Endothelial cell of umbilical vein (primary cell): ENCODE results near the gene ANKDD1A. TPM values are rescaled to one million over a fixed set of nuclear protein-coding genes. Genes with fewer than 3 reads are reported as not detected.

Experiments used
- BruUV-seq: library from RNA; stranded (reverse); fragments of 400-500 nt; replicated peaks from 2 replicates; lab custom pipeline; 2021; lab: Mats Ljungman, UMichigan
- CTCF ChIA-PET: fragments of 300-600, 350-600 bp; sonication (Branson Sonifier 250); formaldehyde crosslinking; loops from one replicate; lab custom pipeline; 2021; ENCODE audit warnings: antibody characterized with exemption, inconsistent platforms; lab: Charles Lee
- POLR2A ChIA-PET: fragments of 300-600, 350-600 bp; sonication (Branson Sonifier 250); formaldehyde crosslinking; loops from one replicate; lab custom pipeline; 2021; ENCODE audit warnings: antibody characterized with exemption, inconsistent platforms; lab: Charles Lee
- DNase-seq: peaks from one replicate; pipeline ENCODE4 v3.0.0-alpha.2; 2011; ENCODE audit warnings: low read depth, low spot score
- FAIRE-seq: peaks from 2 replicates; lab custom pipeline; 2011; peaks lifted over from hg19 to GRCh38; lab: Jason Lieb, UNC
- H2AFZ ChIP-seq: 2 replicates; pipeline ENCODE4 v1.6.0; 2012; ENCODE audit warnings: low read depth, low read length, control low read depth, inconsistent platforms
- H3K27ac ChIP-seq: 2 replicates; pipeline ENCODE4 v1.5.1; 2011; ENCODE audit warnings: low read depth, mild to moderate bottlenecking, control low read depth, low read length, moderate library complexity; ENCODE audit not compliant: insufficient read depth
- H3K27me3 ChIP-seq, 2 experiments: 2 replicates each; pipeline versions ENCODE4 v1.6.0 to v1.6.1; 2011; ENCODE audit warnings: low read length in 2 of 2, mixed read lengths in 1 of 2; ENCODE audit not compliant: control insufficient read depth in 2 of 2, insufficient read depth in 2 of 2
- H3K36me3 ChIP-seq, 2 experiments: 2 replicates in 1 of 2; 3 replicates in 1 of 2; pipeline ENCODE4 v1.5.1; 2011; ENCODE audit warnings: low read length in 2 of 2, mild to moderate bottlenecking in 1 of 2, moderate library complexity in 1 of 2; ENCODE audit not compliant: control insufficient read depth in 2 of 2, insufficient read depth in 2 of 2; ENCODE audit errors: extremely low read depth in 1 of 2
- H3K4me1 ChIP-seq: 3 replicates; pipeline ENCODE4 v1.5.1; 2011; ENCODE audit warnings: mild to moderate bottlenecking, low read length; ENCODE audit not compliant: control insufficient read depth, insufficient read depth; ENCODE audit errors: extremely low read depth
- H3K4me2 ChIP-seq: 2 replicates; pipeline ENCODE4 v1.6.1; 2011; ENCODE audit warnings: low read length, control low read depth, mixed read lengths; ENCODE audit not compliant: insufficient read depth
- H3K4me3 ChIP-seq, 3 experiments: fragments of 200-600 bp in 1 of 3; sonication (generic), shearing (Covaris generic) in 1 of 3; replicated peaks in 1 of 3; 2 replicates each; pipeline ENCODE4 v1.5.1; 2011 to 2016; ENCODE audit warnings: control low read depth in 3 of 3, low read length in 3 of 3, mild to moderate bottlenecking in 2 of 3, inconsistent platforms in 1 of 3, low read depth in 1 of 3, moderate library complexity in 1 of 3; ENCODE audit not compliant: insufficient read depth in 1 of 3
- H3K79me2 ChIP-seq: 2 replicates; pipeline ENCODE4 v1.6.0; 2012; ENCODE audit warnings: low read length, inconsistent platforms; ENCODE audit not compliant: control insufficient read depth, insufficient read depth
- H3K9ac ChIP-seq: replicated peaks from 2 replicates; pipeline ENCODE3; 2011; ENCODE audit warnings: low read length, control low read depth; ENCODE audit not compliant: insufficient read depth; ENCODE audit errors: extremely low read depth
- H3K9me1 ChIP-seq: replicated peaks from 3 replicates; pipeline ENCODE4 v1.6.0; 2011; ENCODE audit warnings: mild to moderate bottlenecking, low read length; ENCODE audit not compliant: control insufficient read depth, insufficient read depth; ENCODE audit errors: extremely low read depth
- H3K9me3 ChIP-seq: replicated peaks from 2 replicates; pipeline ENCODE4 v1.5.1; 2012; ENCODE audit warnings: low read length, inconsistent platforms; ENCODE audit not compliant: control insufficient read depth, insufficient read depth
- H4K20me1 ChIP-seq: replicated peaks from 2 replicates; pipeline ENCODE3; 2011; ENCODE audit warnings: mild to moderate bottlenecking, low read length; ENCODE audit not compliant: control insufficient read depth, insufficient read depth; ENCODE audit errors: extremely low read depth
- EZH2 ChIP-seq: IDR thresholded peaks from 2 replicates; pipeline ENCODE4 v1.6.1; 2012; ENCODE audit warnings: borderline replicate concordance, low read depth, mild to moderate bottlenecking, moderate library complexity, low read length, inconsistent platforms; ENCODE audit not compliant: severe bottlenecking
- FOS ChIP-seq: IDR thresholded peaks from 2 replicates; pipeline ENCODE4 v1.6.1; 2011; ENCODE audit warnings: mild to moderate bottlenecking, low read length, moderate library complexity, borderline replicate concordance; ENCODE audit not compliant: insufficient read depth
- GATA2 ChIP-seq: IDR thresholded peaks from 2 replicates; pipeline ENCODE4 v1.7.0; 2011; ENCODE audit warnings: low read depth, mild to moderate bottlenecking, moderate library complexity, mixed read lengths, low read length; ENCODE audit not compliant: insufficient read length, insufficient read depth
- JUN ChIP-seq: IDR thresholded peaks from 2 replicates; pipeline ENCODE4 v1.6.1; 2011; ENCODE audit warnings: borderline replicate concordance, low read depth; ENCODE audit not compliant: insufficient read length, insufficient read depth
- MAX ChIP-seq: IDR thresholded peaks from 2 replicates; pipeline ENCODE4 v1.6.1; 2011; ENCODE audit not compliant: insufficient read depth, insufficient read length
- MYC ChIP-seq: IDR thresholded peaks from one replicate; pipeline ENCODE4 v1.6.1; 2011; ENCODE audit warnings: mild to moderate bottlenecking, low read depth, low read length
- POLR2A ChIP-seq: IDR thresholded peaks from 2 replicates; pipeline ENCODE4 v1.6.1; 2012; ENCODE audit warnings: low read depth, mild to moderate bottlenecking, control low read depth, low read length
- POLR2AphosphoS5 ChIP-seq: IDR thresholded peaks from 2 replicates; pipeline ENCODE4 v1.6.1; 2012; ENCODE audit warnings: low read depth, mild to moderate bottlenecking, control low read depth, low read length, moderate library complexity; ENCODE audit not compliant: insufficient read depth
- dilution Hi-C: fragments of 300-500 bp; cut with MboI; formaldehyde crosslinking; loops from one replicate; pipeline ENCODE4 v1.15.0; 2019; ENCODE audit warnings: low sequenced_read_pairs; ENCODE audit not compliant: extremely low pct_ligation_motif_present
- intact Hi-C: fragments of 100-400 bp; cut with micrococcal nuclease; formaldehyde crosslinking; loops from one replicate; pipeline ENCODE4 v1.10.0; 2022
- polyA plus RNA-seq, 4 experiments: library from polyadenylated mRNA; depleted of rRNA in 3 of 4; stranded (reverse) in 3 of 4; unstranded in 1 of 4; fragments of >200 nt; gene quantifications; 2 replicates each; pipeline versions ENCODE4 v1.2.1 to v1.2.3, GENCODE V29; 2011 to 2012; ENCODE audit warnings: missing spikeins in 1 of 4
- total RNA-seq: library from RNA; stranded (reverse); gene quantifications from 2 replicates; pipeline ENCODE4 v1.2.3, GENCODE V29; 2021
- TF ChIP-seq, protein P1 (sequence below), 2 donors: IDR thresholded peaks; 1 replicate in 1 of 2; 2 replicates in 1 of 2; pipeline ENCODE4 v1.5.1; 2011; ENCODE audit warnings: low read length in 2 of 2, mild to moderate bottlenecking in 2 of 2, moderate library complexity in 2 of 2, control low read depth in 1 of 2, inconsistent platforms in 1 of 2, low read depth in 1 of 2; ENCODE audit not compliant: insufficient read depth in 1 of 2; ENCODE audit errors: extremely low read depth in 1 of 2

Gene ANKDD1A
- total and polyA plus RNA-seq, 2 donors (not counting 3 experiments of a cell fraction or from before 2014, with no cell fraction given): 2.0 to 2.4 TPM

- BruUV-seq: no TSS peak
These were observed 77.9 kb downstream of the ANKDD1A start, which contains the start of gene SPG21 for GRCh38 chr15:64989416-64990167. Gene SPG21 (minus strand): TSS chr15:64989914. CDS start chr15:64983569, 6,345 bp downstream.

More at GRCh38 chr15:64989416-64990167, 77.9 kb downstream of the ANKDD1A start, which contains the start of gene SPG21:
- H3K9me1 ChIP-seq: no peaks in the 10 kb centered on the region
- H4K20me1 ChIP-seq: no peaks in the 10 kb centered on the region
- CTCF ChIA-PET: interaction anchor here (1.1 kb wide), 1 partner anchor 19 kb away, joined by 3 read pairs; no protein-coding TSS in a partner anchor
- peak within 1 kb of the TSS; percentile 97 for H3K9ac ChIP-seq
- intact Hi-C loops (loop anchor here (2.0 to 5.0 kb wide), 2 partner anchors 39 to 147 kb away; partner anchors contain the start of genes MTFMT and PLEKHO2), dilution Hi-C loops (no loop called here)
- peak within 1 kb of the TSS; percentile 99 for H2AFZ ChIP-seq
- no peaks in the 10 kb centered on the region for H3K9me3 ChIP-seq
- peak; percentile 97 for DNase-seq
- H3K36me3 ChIP-seq: no peaks in the 10 kb centered on the region
- POLR2A ChIA-PET: interaction anchor here (0.6 kb wide), 2 partner anchors 8 to 22 kb away, joined by 4 to 14 read pairs; no protein-coding TSS in a partner anchor
- H3K4me2 ChIP-seq: peak within 1 kb of the TSS; percentile 99
- TF ChIP-seq MYC: no peak
- no peak for TF ChIP-seq POLR2AphosphoS5
- TF ChIP-seq POLR2A: peak; percentile 89
- TF ChIP-seq MAX: peak; percentile 94
- TF ChIP-seq FOS: no peak
- no peak for TF ChIP-seq GATA2
- TF ChIP-seq, protein P1, sequence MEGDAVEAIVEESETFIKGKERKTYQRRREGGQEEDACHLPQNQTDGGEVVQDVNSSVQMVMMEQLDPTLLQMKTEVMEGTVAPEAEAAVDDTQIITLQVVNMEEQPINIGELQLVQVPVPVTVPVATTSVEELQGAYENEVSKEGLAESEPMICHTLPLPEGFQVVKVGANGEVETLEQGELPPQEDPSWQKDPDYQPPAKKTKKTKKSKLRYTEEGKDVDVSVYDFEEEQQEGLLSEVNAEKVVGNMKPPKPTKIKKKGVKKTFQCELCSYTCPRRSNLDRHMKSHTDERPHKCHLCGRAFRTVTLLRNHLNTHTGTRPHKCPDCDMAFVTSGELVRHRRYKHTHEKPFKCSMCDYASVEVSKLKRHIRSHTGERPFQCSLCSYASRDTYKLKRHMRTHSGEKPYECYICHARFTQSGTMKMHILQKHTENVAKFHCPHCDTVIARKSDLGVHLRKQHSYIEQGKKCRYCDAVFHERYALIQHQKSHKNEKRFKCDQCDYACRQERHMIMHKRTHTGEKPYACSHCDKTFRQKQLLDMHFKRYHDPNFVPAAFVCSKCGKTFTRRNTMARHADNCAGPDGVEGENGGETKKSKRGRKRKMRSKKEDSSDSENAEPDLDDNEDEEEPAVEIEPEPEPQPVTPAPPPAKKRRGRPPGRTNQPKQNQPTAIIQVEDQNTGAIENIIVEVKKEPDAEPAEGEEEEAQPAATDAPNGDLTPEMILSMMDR (IDR thresholded peaks at IDR 0.05; ENCODE audit: extremely low read depth in 1 of 2, insufficient read depth in 1 of 2, low read depth in 1 of 2, low read length in 2 of 2): no peak
- no peak for TF ChIP-seq EZH2
- TF ChIP-seq JUN: no peak
- H3K79me2 ChIP-seq: peaks cover 25% of the 10 kb centered on the region
- peak within 1 kb of the TSS; percentile 93 to 99 (median 94) for H3K4me3 ChIP-seq
- FAIRE-seq: peak; percentile 89
- no peaks in the 10 kb centered on the region for H3K27me3 ChIP-seq
- H3K4me1 ChIP-seq: peaks cover 27% of the 10 kb centered on the region
- H3K27ac ChIP-seq: peak within 1 kb of the TSS; percentile 97
